ENCODE measurements around the gene ACSL1.

Gene ACSL1

DNA sequence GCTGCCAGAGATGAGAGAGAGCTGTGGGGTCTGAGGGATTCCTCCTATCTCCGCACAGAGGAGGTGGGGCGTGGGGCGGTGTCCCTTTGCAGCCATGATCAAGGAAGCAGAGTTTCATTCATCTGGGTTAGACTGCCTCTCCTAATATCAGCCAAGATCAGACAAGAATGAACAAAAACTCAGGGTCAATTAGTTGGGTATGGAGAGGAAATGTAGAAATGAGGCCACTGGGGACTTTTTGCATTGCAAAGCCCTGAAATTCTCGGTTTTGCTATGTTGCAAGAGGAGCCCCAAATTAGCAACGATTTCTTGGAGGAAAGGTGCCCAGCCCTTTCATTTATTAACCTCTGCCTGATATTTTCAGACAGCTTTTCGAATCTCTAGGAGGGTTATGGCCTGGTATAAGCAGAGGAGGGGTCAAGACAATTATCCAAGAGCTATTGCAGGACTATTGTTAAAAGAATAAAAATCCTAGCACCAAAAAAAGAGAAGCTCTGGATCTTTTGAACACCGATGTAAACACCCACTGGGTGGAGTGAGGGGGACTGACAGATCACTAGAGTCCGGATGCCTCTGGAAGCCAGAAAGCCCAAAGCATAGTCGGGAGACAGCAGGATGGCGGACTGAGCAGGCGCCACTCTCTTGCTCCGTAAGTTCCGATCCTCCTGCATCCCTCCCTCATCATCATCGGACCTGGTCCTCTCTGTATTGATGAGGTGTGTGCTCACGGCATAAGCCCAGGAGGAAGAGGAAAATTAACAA lies 34.4 kb upstream of the ACSL1 start:
- no peak overlapping the region for H3K4me3 ChIP-seq (replicated peaks in 1 of 2; ENCODE audit: low read depth in 2 of 2, low read length in 2 of 2)
- TF ChIP-seq, protein P1, sequence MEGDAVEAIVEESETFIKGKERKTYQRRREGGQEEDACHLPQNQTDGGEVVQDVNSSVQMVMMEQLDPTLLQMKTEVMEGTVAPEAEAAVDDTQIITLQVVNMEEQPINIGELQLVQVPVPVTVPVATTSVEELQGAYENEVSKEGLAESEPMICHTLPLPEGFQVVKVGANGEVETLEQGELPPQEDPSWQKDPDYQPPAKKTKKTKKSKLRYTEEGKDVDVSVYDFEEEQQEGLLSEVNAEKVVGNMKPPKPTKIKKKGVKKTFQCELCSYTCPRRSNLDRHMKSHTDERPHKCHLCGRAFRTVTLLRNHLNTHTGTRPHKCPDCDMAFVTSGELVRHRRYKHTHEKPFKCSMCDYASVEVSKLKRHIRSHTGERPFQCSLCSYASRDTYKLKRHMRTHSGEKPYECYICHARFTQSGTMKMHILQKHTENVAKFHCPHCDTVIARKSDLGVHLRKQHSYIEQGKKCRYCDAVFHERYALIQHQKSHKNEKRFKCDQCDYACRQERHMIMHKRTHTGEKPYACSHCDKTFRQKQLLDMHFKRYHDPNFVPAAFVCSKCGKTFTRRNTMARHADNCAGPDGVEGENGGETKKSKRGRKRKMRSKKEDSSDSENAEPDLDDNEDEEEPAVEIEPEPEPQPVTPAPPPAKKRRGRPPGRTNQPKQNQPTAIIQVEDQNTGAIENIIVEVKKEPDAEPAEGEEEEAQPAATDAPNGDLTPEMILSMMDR (IDR thresholded peaks at IDR 0.05; ENCODE audit: low read depth, low read length), result no peak
- peak; percentile 13 to 15 for DNase-seq (ENCODE audit: low read depth in 2 of 2)

DNA sequence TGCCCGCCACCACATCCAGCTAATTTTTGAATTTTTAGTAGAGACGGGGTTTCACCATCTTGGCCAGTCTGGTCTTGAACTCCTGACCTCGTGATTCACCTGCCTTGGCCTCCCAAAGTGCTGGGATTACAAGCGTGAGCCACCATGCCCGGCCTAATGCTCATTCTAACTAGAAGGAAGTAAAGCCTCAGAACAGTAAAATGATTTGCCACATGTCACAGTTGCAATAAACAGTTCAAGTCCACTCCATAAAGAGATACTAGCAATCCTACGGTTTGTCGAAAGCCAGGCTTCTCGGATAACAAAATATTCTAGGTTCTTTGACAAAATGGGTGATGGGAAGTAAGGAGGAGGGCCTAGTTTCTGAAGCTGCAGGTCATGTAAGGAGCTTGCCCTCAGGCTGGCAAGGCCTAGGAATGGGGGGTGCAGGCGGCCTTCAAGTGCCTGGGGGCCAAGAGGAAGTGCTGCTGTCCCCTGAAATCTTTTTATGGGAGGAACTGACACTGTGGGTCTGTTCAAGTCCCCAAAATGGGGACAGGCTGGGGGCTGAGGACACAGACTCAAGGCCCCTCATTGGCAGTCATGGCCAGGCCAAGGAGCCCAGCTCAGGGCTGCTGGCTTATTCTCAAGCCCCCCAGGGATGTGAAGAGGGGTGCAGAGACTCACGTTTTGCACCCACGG lies 31.8 kb upstream of the ACSL1 start:
- TF ChIP-seq, protein P1 (IDR thresholded peaks at IDR 0.05; ENCODE audit: low read depth, low read length), result no peak
- DNase-seq (ENCODE audit: low read depth in 2 of 2), result no peak
- no peak overlapping the region for H3K4me3 ChIP-seq (replicated peaks in 1 of 2; ENCODE audit: low read depth in 2 of 2, low read length in 2 of 2)

DNA sequence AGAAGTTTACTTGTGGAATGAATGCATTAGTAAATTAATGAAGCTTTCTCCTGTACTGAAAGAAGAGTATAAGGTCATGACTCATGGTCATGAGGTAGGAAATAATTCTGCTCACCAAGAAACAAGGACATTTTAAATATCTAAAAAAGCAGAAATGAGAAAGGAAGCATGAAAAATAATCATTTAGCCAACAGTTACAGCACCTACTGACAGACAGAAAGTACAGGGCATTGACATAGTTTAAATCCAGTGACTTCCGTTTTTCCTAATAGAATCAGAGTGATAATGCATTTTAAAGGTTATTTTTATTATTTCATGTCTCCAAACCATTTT lies 30.5 kb upstream of the ACSL1 start:
- no peak overlapping the region for H3K4me3 ChIP-seq (replicated peaks in 1 of 2; ENCODE audit: low read depth in 2 of 2, low read length in 2 of 2)
- DNase-seq (ENCODE audit: low read depth in 2 of 2), result no peak
- TF ChIP-seq, protein P1 (IDR thresholded peaks at IDR 0.05; ENCODE audit: low read depth, low read length), result no peak

DNA sequence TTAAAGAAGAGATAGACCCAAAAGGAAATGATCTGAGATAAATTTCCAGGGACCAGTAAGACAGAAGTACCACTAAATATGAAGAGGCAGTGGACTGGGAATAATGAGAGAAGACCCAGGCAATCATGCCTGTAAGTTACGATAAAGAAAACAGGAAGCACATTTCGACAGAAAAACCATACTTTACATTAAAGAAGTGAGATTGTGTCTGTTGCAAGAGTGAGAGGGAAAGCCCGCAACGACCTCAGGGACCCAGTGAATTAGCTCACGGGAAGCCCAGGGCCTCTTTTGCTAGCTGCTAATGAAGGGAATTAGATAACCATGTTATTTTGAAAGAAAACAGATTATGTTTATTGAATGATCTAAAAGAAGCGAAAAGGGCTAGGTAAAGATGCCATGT lies 28.9 kb upstream of the ACSL1 start:
- no peak overlapping the region for H3K4me3 ChIP-seq (replicated peaks in 1 of 2; ENCODE audit: low read depth in 2 of 2, low read length in 2 of 2)
- TF ChIP-seq, protein P1 (IDR thresholded peaks at IDR 0.05; ENCODE audit: low read depth, low read length), result no peak
- DNase-seq (ENCODE audit: low read depth in 2 of 2), result peak in 1 of 2 donors; percentile 10

DNA sequence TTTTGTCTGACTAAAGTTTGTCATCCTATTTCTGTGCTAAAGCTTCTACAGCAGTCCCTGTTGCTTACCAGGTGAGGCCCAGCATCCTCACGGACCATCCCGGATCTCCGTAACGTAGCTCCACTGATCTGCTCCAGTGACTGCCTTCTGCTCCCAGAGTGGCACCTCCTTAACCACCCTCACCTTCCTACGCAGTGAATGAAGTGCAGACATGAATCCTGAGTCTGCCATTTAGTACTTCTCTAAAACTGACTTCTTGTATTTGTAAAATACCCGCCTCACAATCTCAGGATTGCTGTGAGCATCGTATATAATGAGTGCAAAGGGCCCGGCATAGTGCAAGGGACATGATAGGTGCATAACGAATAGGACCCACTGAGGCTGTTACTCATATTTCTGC lies 27.7 kb upstream of the ACSL1 start:
- DNase-seq (ENCODE audit: low read depth in 2 of 2), result no peak
- TF ChIP-seq, protein P1 (IDR thresholded peaks at IDR 0.05; ENCODE audit: low read depth, low read length), result no peak
- H3K4me3 ChIP-seq (replicated peaks in 1 of 2; ENCODE audit: low read depth in 2 of 2, low read length in 2 of 2), result no peak overlapping the region

DNA sequence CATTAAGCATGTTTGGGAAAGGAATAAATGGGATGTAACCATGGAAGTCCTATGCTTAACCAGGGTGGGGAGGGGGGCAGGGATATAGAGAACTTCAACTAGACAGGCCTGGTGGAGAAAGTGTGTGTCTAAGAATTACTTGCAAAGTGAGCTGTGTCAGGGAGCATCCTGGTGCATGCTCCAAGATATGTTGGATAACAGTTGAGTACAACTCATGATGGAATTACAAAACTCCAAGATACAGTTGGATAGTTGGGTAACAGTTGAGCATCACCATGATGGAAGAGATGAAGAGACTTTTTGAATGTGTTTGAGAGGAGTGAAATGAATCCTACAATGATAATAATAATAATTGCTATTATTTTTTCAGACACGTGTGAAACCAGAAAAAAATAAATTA lies 26.1 kb upstream of the ACSL1 start:
- DNase-seq (ENCODE audit: low read depth in 2 of 2), result no peak
- TF ChIP-seq, protein P1 (IDR thresholded peaks at IDR 0.05; ENCODE audit: low read depth, low read length), result no peak
- H3K4me3 ChIP-seq (replicated peaks in 1 of 2; ENCODE audit: low read depth in 2 of 2, low read length in 2 of 2), result no peak overlapping the region
